SKM-1 treated with dmso at 0.1 percent for 144 hours (cell line): Measurements from ENCODE around the gene TMCC1.

Source experiments
- DNase-seq: peaks from one replicate; lab custom pipeline; 2025; ENCODE audit not compliant: unreplicated experiment; lab: John Stamatoyannopoulos, UW

TMCC1 gene

GRCh38 chr3:129626744-129627349 is 266.7 kb downstream of the TMCC1 start:
- peak; percentile 83 for DNase-seq

GRCh38 chr3:129625072-129625874 is 268.2 kb downstream of the TMCC1 start:
- no peak for DNase-seq

DNA sequence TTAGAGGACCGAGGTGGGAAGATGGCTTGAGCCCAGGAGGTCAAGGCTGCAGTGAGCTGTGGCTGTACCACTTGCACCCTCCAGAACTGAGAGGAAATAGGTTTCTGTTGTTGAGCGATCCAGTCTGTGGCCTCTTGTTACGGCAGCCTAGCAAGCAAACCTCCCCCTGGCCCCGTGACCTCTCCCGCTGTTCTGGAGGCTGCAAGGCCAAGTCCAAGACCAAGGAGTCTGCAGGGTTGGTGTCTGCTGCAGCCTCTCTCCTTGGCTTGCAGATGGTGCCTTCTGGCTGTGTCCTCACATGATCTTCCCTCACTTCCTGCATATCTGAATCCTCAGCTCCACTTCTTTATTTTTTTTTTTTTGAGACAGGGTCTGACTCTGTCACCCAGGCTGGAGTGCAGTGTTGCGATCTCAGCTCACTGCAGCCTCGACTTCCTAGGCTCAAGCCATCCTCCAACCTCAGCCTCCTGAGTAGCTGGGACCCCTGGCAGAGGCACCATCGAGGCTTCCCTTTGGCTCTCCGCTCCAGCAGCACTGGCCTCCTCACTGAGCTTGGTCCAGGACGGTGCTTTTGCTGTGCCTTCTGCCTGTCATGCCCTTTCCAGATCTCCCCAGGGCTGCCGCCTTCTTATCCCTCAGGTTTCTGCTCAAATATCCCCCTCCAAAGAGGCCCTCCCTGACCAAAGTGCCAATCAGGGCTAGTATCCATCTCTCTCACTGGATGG is 269.0 kb downstream of the TMCC1 start:
- DNase-seq, result peak; percentile 19

DNA sequence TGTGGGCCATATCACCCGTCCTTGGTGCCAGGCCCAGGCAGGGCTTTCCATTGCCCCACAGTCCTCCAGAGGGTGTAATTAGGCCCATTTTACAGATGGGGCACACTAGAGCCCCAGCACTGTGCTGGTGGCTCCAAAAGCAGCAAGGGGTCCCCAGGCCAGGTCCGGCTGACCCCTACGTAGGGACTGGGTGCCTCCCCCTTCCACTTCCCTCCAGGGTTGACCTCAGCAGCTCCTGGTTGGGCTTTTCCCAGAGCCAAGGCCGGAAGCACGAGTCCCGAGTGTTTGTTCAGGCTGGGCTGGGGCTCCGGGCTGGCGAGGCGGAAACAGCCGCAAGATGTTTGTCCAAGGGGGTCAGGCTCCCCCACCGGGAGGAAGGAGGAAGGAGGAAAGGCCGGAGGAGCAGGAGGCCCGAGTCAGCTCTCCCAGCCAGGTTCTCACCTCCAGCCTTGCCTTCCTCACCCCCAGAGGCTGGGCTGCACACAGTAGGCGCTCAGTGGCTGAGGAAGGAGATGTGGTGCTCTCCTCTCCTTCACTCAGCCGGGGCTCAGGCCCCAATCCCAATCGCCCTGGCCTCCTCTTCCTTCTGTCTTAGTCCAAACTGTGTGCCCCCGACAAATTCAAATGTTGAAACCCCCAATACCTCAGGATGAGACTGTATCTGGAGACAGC is 269.9 kb downstream of the TMCC1 start:
- DNase-seq, result no peak

DNA sequence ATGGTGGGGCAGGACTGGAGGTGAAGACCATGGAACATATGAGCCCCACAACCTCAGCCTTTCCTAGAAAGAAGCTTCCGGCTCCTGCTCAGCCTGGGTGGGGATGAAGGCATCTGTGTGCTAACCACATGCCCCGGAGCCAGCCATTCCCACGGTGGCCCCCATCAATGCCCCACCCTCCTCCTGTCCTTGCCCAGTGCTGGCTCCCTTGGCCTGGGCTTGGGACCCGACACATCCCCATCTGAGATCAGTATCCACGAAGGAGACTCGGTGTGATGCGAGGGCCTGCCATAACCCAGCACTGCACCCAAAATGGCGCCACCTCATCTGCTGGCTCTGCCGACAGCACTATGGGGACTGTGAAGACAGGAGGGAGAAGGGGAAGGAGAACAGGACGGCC is 270.6 kb downstream of the TMCC1 start:
- no peak for DNase-seq

DNA sequence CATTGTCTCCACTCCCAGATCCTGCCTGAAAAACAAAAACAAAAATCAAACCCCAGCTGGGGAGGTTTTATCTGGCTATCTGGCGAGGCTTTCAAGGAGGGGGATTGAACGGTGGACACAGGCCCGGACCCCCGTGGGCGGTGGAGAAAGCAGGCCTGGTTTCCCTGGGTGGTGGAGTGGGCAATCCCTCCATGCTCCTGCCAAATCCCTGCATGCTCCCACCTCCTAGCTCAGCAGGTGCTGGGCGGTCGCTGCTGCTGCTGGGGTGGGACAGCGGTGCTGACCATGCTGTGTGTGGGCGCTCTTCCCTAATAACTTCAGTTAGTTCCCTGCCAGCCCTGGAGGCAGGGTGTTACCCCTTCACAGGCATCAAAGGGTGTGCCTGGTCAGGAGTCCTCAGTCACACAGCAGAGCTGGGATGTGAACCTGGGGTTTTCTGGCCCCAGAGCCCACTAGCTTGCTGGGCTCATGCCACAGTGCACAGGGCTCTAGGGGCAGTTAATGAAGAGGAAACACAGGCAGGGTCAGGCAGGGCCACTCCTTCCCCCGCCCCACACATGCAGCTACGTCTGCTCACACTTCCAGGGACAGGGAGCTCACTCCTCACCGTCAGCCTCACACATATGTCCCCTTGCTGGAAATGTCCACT is 271.2 kb downstream of the TMCC1 start:
- no peak for DNase-seq

DNA sequence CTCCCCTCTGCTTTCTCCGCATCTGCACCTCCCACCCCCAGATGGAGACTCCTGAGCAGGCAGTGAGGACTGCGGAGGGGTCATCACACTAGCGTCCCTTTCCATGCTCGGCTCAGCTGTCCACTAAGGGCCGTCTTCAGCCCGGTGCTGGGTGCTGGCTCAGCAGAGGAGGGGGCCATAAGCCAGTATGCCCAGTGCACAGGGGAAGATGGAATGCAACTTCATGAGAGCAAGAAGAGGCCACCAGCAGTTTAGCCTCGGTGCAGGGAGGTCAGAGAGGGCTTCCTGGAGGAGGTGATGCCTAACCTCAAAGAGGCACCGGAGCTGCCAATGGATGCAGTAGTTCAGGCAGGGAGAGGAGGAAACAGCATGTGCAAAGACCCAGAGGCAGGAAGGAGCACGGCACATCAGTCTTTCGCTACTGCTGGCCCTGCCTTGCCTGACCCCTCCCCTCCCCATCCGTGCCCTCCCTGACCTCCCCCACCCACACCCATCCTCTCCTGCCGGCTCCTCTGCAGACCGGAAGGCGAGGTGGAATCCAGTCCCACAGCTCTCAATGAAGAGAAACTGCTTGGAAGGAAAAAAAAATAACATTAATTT is 271.8 kb downstream of the TMCC1 start:
- no peak for DNase-seq

- no peak for DNase-seq
These were observed 272.5 kb downstream of the TMCC1 start for GRCh38 chr3:129620828-129621559.

- DNase-seq, result no peak
These were observed 273.8 kb downstream of the TMCC1 start for GRCh38 chr3:129619726-129620162.

GRCh38 chr3:129618901-129619671 is 274.4 kb downstream of the TMCC1 start:
- no peak for DNase-seq

GRCh38 chr3:129618186-129618820 is 275.2 kb downstream of the TMCC1 start:
- DNase-seq, result no peak

DNA sequence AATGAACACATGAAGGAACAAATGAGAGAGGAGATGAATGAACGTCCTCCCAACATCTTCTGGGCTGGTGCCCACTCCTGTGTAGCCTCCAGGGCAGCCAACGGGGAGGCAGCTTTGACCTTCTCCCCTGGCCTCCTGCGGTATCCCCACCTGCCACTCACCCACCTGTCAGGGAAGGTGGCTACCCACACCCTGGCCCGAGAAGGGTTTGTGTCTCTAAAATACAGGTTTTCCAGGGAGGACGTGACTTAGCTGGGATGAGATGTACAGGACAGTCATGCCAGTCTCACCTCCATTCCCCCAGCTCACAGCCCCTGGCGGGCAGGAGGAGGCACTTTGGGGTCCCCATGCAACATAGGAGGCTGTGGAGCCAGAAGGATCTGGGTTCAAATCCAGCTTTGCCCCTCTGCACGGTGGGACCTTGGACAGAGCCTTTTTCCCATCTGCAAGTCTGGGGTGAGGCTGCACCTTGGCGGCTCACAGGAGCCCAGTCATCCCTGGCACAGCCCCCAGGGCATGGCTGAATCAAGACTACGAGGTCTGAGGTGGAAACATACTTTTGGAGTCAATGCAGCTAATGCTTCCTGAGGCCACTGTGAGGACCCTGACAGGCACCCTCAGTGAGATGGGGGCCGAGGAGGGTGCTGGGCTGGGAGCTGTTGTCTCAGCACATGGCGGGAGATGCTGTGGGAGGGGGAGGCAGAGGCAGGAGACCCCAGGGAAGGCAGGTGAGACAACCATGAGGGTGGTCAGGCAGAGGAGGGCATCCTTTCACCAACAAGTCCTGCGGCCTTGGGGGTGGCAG is 275.9 kb downstream of the TMCC1 start:
- no peak for DNase-seq

GRCh38 chr3:129616713-129617112 is 276.8 kb downstream of the TMCC1 start:
- DNase-seq, result peak; percentile 13

DNA sequence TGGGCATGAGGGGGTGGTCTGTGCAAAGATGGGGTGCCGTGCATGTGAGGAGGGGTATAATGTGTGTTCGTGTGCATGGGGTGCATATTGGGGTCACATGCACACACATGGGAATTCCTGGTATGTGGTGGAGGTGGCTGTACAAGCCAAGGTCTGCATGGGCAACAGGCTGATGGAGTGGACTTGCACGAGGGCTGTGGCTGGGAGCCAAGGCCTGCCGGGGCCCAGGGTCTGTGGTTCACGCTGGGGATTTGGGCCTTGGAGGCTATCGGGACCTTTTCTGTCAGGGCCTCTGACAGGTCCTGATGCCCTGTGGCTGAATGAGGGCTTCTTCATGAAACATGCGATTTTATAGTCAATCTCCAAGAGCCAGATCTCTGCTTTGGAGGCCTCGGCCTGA is 277.2 kb downstream of the TMCC1 start:
- DNase-seq, result no peak

GRCh38 chr3:129615751-129616281 is 277.7 kb downstream of the TMCC1 start:
- no peak for DNase-seq

GRCh38 chr3:129614927-129615363 is 278.6 kb downstream of the TMCC1 start:
- DNase-seq, result no peak

- DNase-seq, result no peak
These were observed 279.1 kb downstream of the TMCC1 start for GRCh38 chr3:129614435-129614834.

DNA sequence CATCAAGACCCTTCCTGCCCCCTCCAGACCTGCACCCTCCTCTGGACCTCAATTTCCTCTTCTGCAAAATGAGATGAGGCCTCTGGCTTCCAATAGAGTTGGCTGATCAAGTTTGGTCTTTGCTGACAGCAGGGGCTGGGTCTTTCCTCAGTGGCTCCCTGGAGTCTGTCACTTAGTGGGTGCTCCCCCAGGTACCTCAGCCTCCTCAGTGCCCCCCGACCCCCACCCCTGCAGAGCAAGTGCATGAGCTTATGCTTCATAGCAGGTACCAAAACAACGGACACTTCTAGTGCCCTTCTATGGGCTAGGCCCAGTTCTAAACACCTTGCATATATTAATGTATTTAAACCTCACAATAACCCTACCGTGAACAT is 280.2 kb downstream of the TMCC1 start:
- no peak for DNase-seq
